HepG2 (cell line): ENCODE measurements around the gene HPS1. TPM values are rescaled to one million over a fixed set of nuclear protein-coding genes. Genes with fewer than 3 reads are reported as not detected.

Experiments used
- ATF7 ChIP-seq, 2 experiments: fragments of 450-650 bp in 1 of 2; sonication (generic) in 1 of 2; formaldehyde crosslinking in 1 of 2; IDR thresholded peaks; 2 replicates each; pipeline versions ENCODE4 v1.4.0 to v1.6.1; 2016 to 2020; ENCODE audit warnings: antibody characterized with exemption in 1 of 2, mild to moderate bottlenecking in 1 of 2, missing genetic modification reagents in 1 of 2
- BATF2 ChIP-seq: sonication (generic); formaldehyde crosslinking; IDR thresholded peaks from 2 replicates; pipeline ENCODE4 v1.8.0; 2022; ENCODE audit warnings: mild to moderate bottlenecking, missing genetic modification reagents, moderate library complexity
- DMAP1 ChIP-seq: IDR thresholded peaks from 2 replicates; pipeline ENCODE4 v1.6.1; 2016
- KDM4B ChIP-seq: sonication (generic); formaldehyde crosslinking; IDR thresholded peaks from 2 replicates; pipeline ENCODE4 v1.4.0; 2020; ENCODE audit warnings: missing genetic modification reagents
- MLX ChIP-seq: IDR thresholded peaks from 2 replicates; pipeline ENCODE4 v1.6.1; 2016
- POLR2A ChIP-seq, 2 experiments: IDR thresholded peaks; 2 replicates each; pipeline ENCODE4 v1.6.1; 2011; ENCODE audit warnings: low read depth in 2 of 2, low read length in 2 of 2, mild to moderate bottlenecking in 1 of 2, moderate library complexity in 1 of 2; ENCODE audit not compliant: insufficient read depth in 1 of 2
- PRDM4 ChIP-seq: sonication (generic); formaldehyde crosslinking; IDR thresholded peaks from 2 replicates; pipeline ENCODE4 v1.9.0; 2021; ENCODE audit warnings: missing genetic modification reagents, borderline replicate concordance
- RFXANK ChIP-seq: IDR thresholded peaks from 2 replicates; pipeline ENCODE4 v1.6.1; 2016
- SMARCE1 ChIP-seq: fragments of 450-650 bp; IDR thresholded peaks from 2 replicates; pipeline ENCODE4 v1.6.1; 2017; ENCODE audit warnings: borderline replicate concordance
- SNAI1 ChIP-seq: sonication (generic); formaldehyde crosslinking; IDR thresholded peaks from 2 replicates; pipeline ENCODE4 v1.5.0; 2020; ENCODE audit warnings: mild to moderate bottlenecking, missing genetic modification reagents, borderline replicate concordance
- ZMAT3 ChIP-seq: sonication (generic); formaldehyde crosslinking; conservative IDR thresholded peaks from 2 replicates; pipeline ENCODE4 v1.7.0; 2021; ENCODE audit warnings: missing genetic modification reagents
- ZNF18 ChIP-seq: sonication (generic); formaldehyde crosslinking; IDR thresholded peaks from 2 replicates; pipeline ENCODE4 v1.8.0; 2022; ENCODE audit warnings: mild to moderate bottlenecking, missing genetic modification reagents; ENCODE audit not compliant: insufficient replicate concordance
- ZNF256 ChIP-seq: sonication (generic); formaldehyde crosslinking; conservative IDR thresholded peaks from 2 replicates; pipeline ENCODE4 v1.4.0; 2020; ENCODE audit warnings: missing genetic modification reagents
- ZNF7 ChIP-seq: IDR thresholded peaks from 2 replicates; pipeline ENCODE4 v1.6.1; 2016; ENCODE audit warnings: missing biosample characterization, missing genetic modification reagents
- polyA plus RNA-seq, 8 experiments: library from polyadenylated mRNA; depleted of rRNA in 3 of 8; stranded (reverse) in 7 of 8; unstranded in 1 of 8; fragments of >200 nt; fragmentation: Illumina TruSeq in 4 of 8; extraction: Trizol in 4 of 8; gene quantifications; 2 replicates each; pipeline versions ENCODE4 v1.2.1 to v1.2.3, GENCODE V29; 2011 to 2016; ENCODE audit warnings: low read depth in 4 of 8, missing spikeins in 1 of 8, mixed read lengths in 1 of 8; ENCODE audit not compliant: insufficient read depth in 1 of 8
- total RNA-seq, 5 experiments: library from RNA; depleted of rRNA; stranded (reverse); fragments of >200 nt; fragmentation: Illumina TruSeq; extraction: Trizol; gene quantifications; 2 replicates each; pipeline ENCODE4 v1.2.3, GENCODE V29; 2016; ENCODE audit warnings: low read depth in 1 of 5
- TF ChIP-seq, protein P1 (sequence below), 2 experiments: sonication (generic) in 1 of 2; formaldehyde crosslinking in 1 of 2; IDR thresholded peaks; 2 replicates each; pipeline versions ENCODE4 v1.4.0 to v1.6.1; 2018 to 2020; ENCODE audit warnings: missing genetic modification reagents in 2 of 2, borderline replicate concordance in 1 of 2, low read depth in 1 of 2, mild to moderate bottlenecking in 1 of 2, missing biosample characterization in 1 of 2
- TF ChIP-seq, protein P2 (sequence below): IDR thresholded peaks from 2 replicates; pipeline ENCODE4 v1.6.1; 2016; ENCODE audit warnings: low read depth
- TF ChIP-seq, protein P3 (sequence below): sonication (generic); formaldehyde crosslinking; conservative IDR thresholded peaks from 2 replicates; pipeline ENCODE4 v1.4.0; 2020; ENCODE audit warnings: mild to moderate bottlenecking, missing genetic modification reagents, moderate library complexity

The HPS1 gene
- total and polyA plus RNA-seq, 2 of the 13 experiments (the other 11 are each of a cell fraction or from before 2014, with no cell fraction given) = 24.6 to 25.8 TPM

DNA sequence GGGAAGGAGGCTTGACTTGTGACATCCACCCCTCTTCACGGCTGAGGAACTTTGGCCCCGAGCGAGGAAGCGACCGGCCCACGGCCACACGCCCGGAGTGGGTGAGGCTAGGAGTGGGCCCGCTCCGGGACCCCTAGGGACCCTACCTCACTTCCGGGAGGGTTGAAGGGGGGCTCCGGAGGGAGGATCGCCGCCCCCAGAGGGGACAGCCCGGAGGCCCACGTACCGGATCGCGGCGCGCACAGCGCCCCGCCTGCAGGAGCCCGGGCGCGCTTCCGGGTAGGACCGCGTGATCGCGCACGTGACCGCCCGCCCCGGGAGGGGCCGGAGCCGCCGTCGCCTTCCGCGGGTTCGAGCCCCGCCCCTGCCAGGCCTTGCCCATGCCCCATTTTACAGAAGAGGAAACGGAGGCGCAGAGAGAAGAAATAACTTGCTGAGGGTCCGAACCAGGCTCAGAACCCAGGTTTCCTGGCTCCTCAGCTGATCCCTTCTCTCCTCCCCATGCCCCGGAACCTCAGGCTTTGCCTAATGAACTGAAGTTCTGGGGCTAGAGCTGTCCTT, at the start of gene HPS1 (continued):
- TF ChIP-seq, protein P1, sequence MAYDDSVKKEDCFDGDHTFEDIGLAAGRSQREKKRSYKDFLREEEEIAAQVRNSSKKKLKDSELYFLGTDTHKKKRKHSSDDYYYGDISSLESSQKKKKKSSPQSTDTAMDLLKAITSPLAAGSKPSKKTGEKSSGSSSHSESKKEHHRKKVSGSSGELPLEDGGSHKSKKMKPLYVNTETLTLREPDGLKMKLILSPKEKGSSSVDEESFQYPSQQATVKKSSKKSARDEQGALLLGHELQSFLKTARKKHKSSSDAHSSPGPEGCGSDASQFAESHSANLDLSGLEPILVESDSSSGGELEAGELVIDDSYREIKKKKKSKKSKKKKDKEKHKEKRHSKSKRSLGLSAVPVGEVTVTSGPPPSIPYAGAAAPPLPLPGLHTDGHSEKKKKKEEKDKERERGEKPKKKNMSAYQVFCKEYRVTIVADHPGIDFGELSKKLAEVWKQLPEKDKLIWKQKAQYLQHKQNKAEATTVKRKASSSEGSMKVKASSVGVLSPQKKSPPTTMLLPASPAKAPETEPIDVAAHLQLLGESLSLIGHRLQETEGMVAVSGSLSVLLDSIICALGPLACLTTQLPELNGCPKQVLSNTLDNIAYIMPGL (CRISPR knock-in tag; IDR thresholded peaks at IDR 0.05; ENCODE audit: borderline replicate concordance in 1 of 2, low read depth in 1 of 2) = peak; percentile 70 to 75; a peak in 3 of 4 replicates
- peak; percentile 74 to 83 for TF ChIP-seq POLR2A (IDR thresholded peaks at IDR 0.05; ENCODE audit: insufficient read depth in 1 of 2, low read depth in 2 of 2, low read length in 2 of 2)
- no peak for TF ChIP-seq PRDM4 (CRISPR knock-in tag)
- TF ChIP-seq, protein P2, sequence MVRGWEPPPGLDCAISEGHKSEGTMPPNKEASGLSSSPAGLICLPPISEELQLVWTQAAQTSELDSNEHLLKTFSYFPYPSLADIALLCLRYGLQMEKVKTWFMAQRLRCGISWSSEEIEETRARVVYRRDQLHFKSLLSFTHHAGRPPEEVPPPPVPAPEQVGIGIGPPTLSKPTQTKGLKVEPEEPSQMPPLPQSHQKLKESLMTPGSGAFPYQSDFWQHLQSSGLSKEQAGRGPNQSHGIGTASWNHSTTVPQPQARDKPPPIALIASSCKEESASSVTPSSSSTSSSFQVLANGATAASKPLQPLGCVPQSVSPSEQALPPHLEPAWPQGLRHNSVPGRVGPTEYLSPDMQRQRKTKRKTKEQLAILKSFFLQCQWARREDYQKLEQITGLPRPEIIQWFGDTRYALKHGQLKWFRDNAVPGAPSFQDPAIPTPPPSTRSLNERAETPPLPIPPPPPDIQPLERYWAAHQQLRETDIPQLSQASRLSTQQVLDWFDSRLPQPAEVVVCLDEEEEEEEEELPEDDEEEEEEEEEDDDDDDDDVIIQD (CRISPR knock-in tag) = no peak
- no peak; the same call in 1 of the 2 replicates for TF ChIP-seq DMAP1 (CRISPR knock-in tag)
- no peak for TF ChIP-seq ATF7 (IDR thresholded peaks at IDR 0.05)
- no peak for TF ChIP-seq ATF7 (CRISPR knock-in tag; IDR thresholded peaks at IDR 0.05)
- TF ChIP-seq ZNF7 = no peak
- TF ChIP-seq ZMAT3 = no peak
- no peak for TF ChIP-seq RFXANK (CRISPR knock-in tag)
- no peak for TF ChIP-seq ZNF18 (CRISPR knock-in tag)
- 0 out of 2 replicates have a peak, but pooled peaks have one; percentile 61 for TF ChIP-seq ZNF256 (CRISPR knock-in tag)
- no peak for TF ChIP-seq BATF2
- no peak for TF ChIP-seq SMARCE1
- TF ChIP-seq, protein P3, sequence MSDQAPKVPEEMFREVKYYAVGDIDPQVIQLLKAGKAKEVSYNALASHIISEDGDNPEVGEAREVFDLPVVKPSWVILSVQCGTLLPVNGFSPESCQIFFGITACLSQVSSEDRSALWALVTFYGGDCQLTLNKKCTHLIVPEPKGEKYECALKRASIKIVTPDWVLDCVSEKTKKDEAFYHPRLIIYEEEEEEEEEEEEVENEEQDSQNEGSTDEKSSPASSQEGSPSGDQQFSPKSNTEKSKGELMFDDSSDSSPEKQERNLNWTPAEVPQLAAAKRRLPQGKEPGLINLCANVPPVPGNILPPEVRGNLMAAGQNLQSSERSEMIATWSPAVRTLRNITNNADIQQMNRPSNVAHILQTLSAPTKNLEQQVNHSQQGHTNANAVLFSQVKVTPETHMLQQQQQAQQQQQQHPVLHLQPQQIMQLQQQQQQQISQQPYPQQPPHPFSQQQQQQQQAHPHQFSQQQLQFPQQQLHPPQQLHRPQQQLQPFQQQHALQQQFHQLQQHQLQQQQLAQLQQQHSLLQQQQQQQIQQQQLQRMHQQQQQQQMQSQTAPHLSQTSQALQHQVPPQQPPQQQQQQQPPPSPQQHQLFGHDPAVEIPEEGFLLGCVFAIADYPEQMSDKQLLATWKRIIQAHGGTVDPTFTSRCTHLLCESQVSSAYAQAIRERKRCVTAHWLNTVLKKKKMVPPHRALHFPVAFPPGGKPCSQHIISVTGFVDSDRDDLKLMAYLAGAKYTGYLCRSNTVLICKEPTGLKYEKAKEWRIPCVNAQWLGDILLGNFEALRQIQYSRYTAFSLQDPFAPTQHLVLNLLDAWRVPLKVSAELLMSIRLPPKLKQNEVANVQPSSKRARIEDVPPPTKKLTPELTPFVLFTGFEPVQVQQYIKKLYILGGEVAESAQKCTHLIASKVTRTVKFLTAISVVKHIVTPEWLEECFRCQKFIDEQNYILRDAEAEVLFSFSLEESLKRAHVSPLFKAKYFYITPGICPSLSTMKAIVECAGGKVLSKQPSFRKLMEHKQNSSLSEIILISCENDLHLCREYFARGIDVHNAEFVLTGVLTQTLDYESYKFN (CRISPR knock-in tag) = no peak; the same call in 1 of the 2 replicates
- peak; percentile 51; the same call in 1 of the 2 replicates for TF ChIP-seq MLX (CRISPR knock-in tag)
- 0 out of 2 replicates have a peak, but pooled peaks have one; percentile 71 for TF ChIP-seq SNAI1 (CRISPR knock-in tag)
- no peak for TF ChIP-seq KDM4B (CRISPR knock-in tag)
